Measurements from ENCODE around the gene CMTM8.

DNA sequence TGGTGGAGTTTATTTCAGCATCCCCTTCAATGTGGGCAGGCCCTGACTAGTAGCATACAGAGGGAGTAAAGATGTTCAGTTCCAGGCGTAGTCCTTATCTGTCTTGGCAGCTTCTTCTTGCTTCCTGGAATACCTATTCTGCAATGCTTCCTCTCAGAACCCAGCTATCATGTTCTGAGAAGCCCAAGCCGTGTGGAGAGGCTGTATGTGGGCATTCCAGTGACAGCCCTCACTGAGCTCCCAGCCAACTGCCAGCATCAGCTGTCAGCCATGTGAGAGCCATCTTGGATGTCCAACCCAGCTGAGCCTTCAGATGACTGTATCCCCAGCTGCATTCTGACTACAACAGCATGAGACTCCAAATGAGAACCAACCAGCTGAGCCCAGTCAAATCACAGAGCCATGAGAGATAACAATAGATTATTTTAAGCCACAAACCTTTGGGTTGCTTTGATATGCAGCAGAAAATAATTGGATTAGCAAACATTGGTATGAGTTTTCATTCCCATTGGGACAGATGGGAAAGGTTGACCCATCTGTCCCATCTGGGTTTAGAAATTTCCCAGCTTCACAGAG, 144.7 kb downstream of the CMTM8 start:
- TF ChIP-seq CTCF (IDR thresholded peaks at IDR 0.05), result no peak
- TF ChIP-seq POLR2A (IDR thresholded peaks at IDR 0.05), result no peak

Data from right lobe of liver (tissue), 4 donors.